HepG2 (cell line): ENCODE measurements around the gene GBP1. TPM values are rescaled to one million over a fixed set of nuclear protein-coding genes. Genes with fewer than 3 reads are reported as not detected.

Experiments
- ATAC-seq: fragments of 200-7000 bp; cut with Tn5 transposase; 3 replicates; pipeline ENCODE4 v1.9.1; 2020; ENCODE audit warnings: mild to moderate bottlenecking, moderate library complexity
- BruUV-seq: library from RNA; stranded (reverse); fragments of 400-500 nt; replicated peaks from 2 replicates; lab custom pipeline; 2021; lab: Mats Ljungman, UMichigan
- CTCF ChIA-PET: fragments of 300-600 bp; formaldehyde crosslinking; extraction: SDS; loops from one replicate; lab custom pipeline; 2021; ENCODE audit warnings: low total read pairs, inconsistent platforms, low intra/inter-chr PET ratio; lab: Yijun Ruan, JAX
- POLR2A ChIA-PET: fragments of 350-600 bp; sonication (Branson Sonifier 250); formaldehyde crosslinking; loops from one replicate; lab custom pipeline; 2020; ENCODE audit warnings: antibody characterized with exemption, inconsistent platforms; lab: Yijun Ruan, JAX
- DNase-seq: peaks from one replicate; pipeline ENCODE4 v3.0.0-alpha.2; 2015; ENCODE audit warnings: low spot score
- FAIRE-seq: peaks from 3 replicates; lab custom pipeline; 2011; peaks lifted over from hg19 to GRCh38; lab: Jason Lieb, UNC
- H2AFZ ChIP-seq: one replicate; pipeline ENCODE4 v1.6.1; 2011; ENCODE audit warnings: low read length, inconsistent platforms
- H3K27ac ChIP-seq: fragments of 300-600 bp; 3 replicates; pipeline ENCODE4 v1.8.0; 2011; ENCODE audit warnings: mixed run types, mild to moderate bottlenecking, mixed read lengths, low read length, inconsistent platforms; ENCODE audit not compliant: insufficient read depth; ENCODE audit errors: extremely low read length
- H3K27me3 ChIP-seq, 2 experiments: fragments of 200-600 bp in 1 of 2; 2 replicates in 1 of 2; 3 replicates in 1 of 2; pipeline versions ENCODE4 v1.6.0 to v1.8.0; 2011; ENCODE audit warnings: low read length in 2 of 2, mild to moderate bottlenecking in 2 of 2, moderate library complexity in 2 of 2, inconsistent platforms in 1 of 2; ENCODE audit not compliant: insufficient read depth in 2 of 2, control insufficient read depth in 1 of 2
- H3K36me3 ChIP-seq, 2 experiments: fragments of 200-600 bp in 1 of 2; replicated peaks in 1 of 2; 2 replicates in 1 of 2; 3 replicates in 1 of 2; pipeline versions ENCODE4 v1.5.1 to v1.8.0; 2011; ENCODE audit warnings: low read length in 2 of 2, inconsistent platforms in 1 of 2; ENCODE audit not compliant: insufficient read depth in 2 of 2, control insufficient read depth in 1 of 2
- H3K4me1 ChIP-seq: 2 replicates; pipeline ENCODE4 v1.5.1; 2012; ENCODE audit warnings: low read length, inconsistent platforms; ENCODE audit not compliant: insufficient read depth
- H3K4me2 ChIP-seq: 2 replicates; pipeline ENCODE4 v1.6.0; 2011; ENCODE audit warnings: low read depth, low read length, inconsistent platforms
- H3K4me3 ChIP-seq, 3 experiments: fragments of 200-600 bp in 1 of 3; sonication (generic), shearing (Covaris generic) in 1 of 3; replicated peaks in 1 of 3; 2 replicates each; pipeline ENCODE4 v1.5.1; 2011 to 2016; ENCODE audit warnings: low read length in 3 of 3, inconsistent platforms in 2 of 3, low read depth in 2 of 3, mild to moderate bottlenecking in 2 of 3, control low read depth in 1 of 3, mixed read lengths in 1 of 3; ENCODE audit not compliant: insufficient read depth in 1 of 3
- H3K79me2 ChIP-seq: one replicate; pipeline ENCODE4 v1.6.1; 2011; ENCODE audit warnings: low read length, inconsistent platforms; ENCODE audit not compliant: insufficient read depth
- H3K9ac ChIP-seq: 2 replicates; pipeline ENCODE4 v1.6.0; 2011; ENCODE audit warnings: mild to moderate bottlenecking, low read depth, low read length, inconsistent platforms; ENCODE audit not compliant: insufficient read depth
- H3K9me3 ChIP-seq: 2 replicates; pipeline ENCODE4 v1.5.1; 2012; ENCODE audit warnings: mild to moderate bottlenecking, low read length
- H4K20me1 ChIP-seq: 2 replicates; pipeline ENCODE4 v1.6.0; 2011; ENCODE audit warnings: inconsistent platforms, mild to moderate bottlenecking, low read length, moderate library complexity; ENCODE audit not compliant: insufficient read depth
- BRD4 ChIP-seq: sonication (generic); formaldehyde crosslinking; IDR thresholded peaks from 2 replicates; pipeline ENCODE4 v1.4.0; 2020; ENCODE audit warnings: missing genetic modification reagents
- HNF4G ChIP-seq, 2 experiments: sonication (generic) in 1 of 2; formaldehyde crosslinking in 1 of 2; IDR thresholded peaks; 2 replicates each; pipeline versions ENCODE4 v1.4.0 to v1.6.1; 2011 to 2020; ENCODE audit warnings: borderline replicate concordance in 2 of 2, low read depth in 2 of 2, mild to moderate bottlenecking in 2 of 2, low read length in 1 of 2, missing genetic modification reagents in 1 of 2, moderate library complexity in 1 of 2
- MED13 ChIP-seq: sonication (generic); formaldehyde crosslinking; IDR thresholded peaks from 2 replicates; pipeline ENCODE4 v1.5.0; 2020; ENCODE audit warnings: missing genetic modification reagents
- MLLT10 ChIP-seq: sonication (generic); formaldehyde crosslinking; IDR thresholded peaks from 2 replicates; pipeline ENCODE4 v1.4.0; 2020; ENCODE audit warnings: missing genetic modification reagents
- PHF5A ChIP-seq: IDR thresholded peaks from one replicate; pipeline ENCODE4 v1.6.1; 2018; ENCODE audit warnings: low read depth, missing genetic modification reagents; ENCODE audit not compliant: unreplicated experiment
- REST ChIP-seq, 2 experiments: IDR thresholded peaks; 2 replicates each; pipeline ENCODE4 v1.6.1; 2011 to 2012; ENCODE audit warnings: low read length in 2 of 2, borderline replicate concordance in 1 of 2, low read depth in 1 of 2, mild to moderate bottlenecking in 1 of 2, moderate library complexity in 1 of 2
- ZNF343 ChIP-seq: sonication (generic); formaldehyde crosslinking; IDR thresholded peaks from 2 replicates; pipeline ENCODE4 v1.4.0; 2020; ENCODE audit warnings: mild to moderate bottlenecking, missing genetic modification reagents
- ZNF709 ChIP-seq: sonication (generic); formaldehyde crosslinking; IDR thresholded peaks from 2 replicates; pipeline ENCODE4 v1.5.0; 2020; ENCODE audit warnings: mild to moderate bottlenecking, missing genetic modification reagents
- ZSCAN29 ChIP-seq: sonication (generic); formaldehyde crosslinking; conservative IDR thresholded peaks from 2 replicates; pipeline ENCODE4 v1.4.0; 2020; ENCODE audit warnings: mild to moderate bottlenecking, missing genetic modification reagents
- WGBS: methylation state at CpG from one replicate; pipeline ENCODE4 v1.1.6; 2017; ENCODE audit warnings: low lambda C conversion rate; 5-methylcytosine and 5-hydroxymethylcytosine counted together
- in situ Hi-C: cut with HindIII; loops from 2 replicates; pipeline ENCODE4 v1.10.0; 2017; ENCODE audit warnings: low pct_unique_long_range_greater_than_20kb; ENCODE audit not compliant: extremely low pct_ligation_motif_present
- intact Hi-C: fragments of 100-400 bp; cut with micrococcal nuclease; formaldehyde crosslinking; loops from one replicate; pipeline ENCODE4 v1.10.0; 2022; ENCODE audit not compliant: unreplicated experiment
- polyA plus RNA-seq, 8 experiments: library from polyadenylated mRNA; depleted of rRNA in 3 of 8; stranded (reverse) in 7 of 8; unstranded in 1 of 8; fragments of >200 nt; fragmentation: Illumina TruSeq in 4 of 8; extraction: Trizol in 4 of 8; gene quantifications; 2 replicates each; pipeline versions ENCODE4 v1.2.1 to v1.2.3, GENCODE V29; 2011 to 2016; ENCODE audit warnings: low read depth in 4 of 8, missing spikeins in 1 of 8, mixed read lengths in 1 of 8; ENCODE audit not compliant: insufficient read depth in 1 of 8
- total RNA-seq, 5 experiments: library from RNA; depleted of rRNA; stranded (reverse); fragments of >200 nt; fragmentation: Illumina TruSeq; extraction: Trizol; gene quantifications; 2 replicates each; pipeline ENCODE4 v1.2.3, GENCODE V29; 2016; ENCODE audit warnings: low read depth in 1 of 5
- TF ChIP-seq, protein P1 (sequence below): sonication (generic); formaldehyde crosslinking; IDR thresholded peaks from 2 replicates; pipeline ENCODE4 v1.8.0; 2022; ENCODE audit warnings: missing genetic modification reagents, low read depth, mild to moderate bottlenecking, borderline replicate concordance

GBP1 gene
- total and polyA plus RNA-seq, 2 of the 13 experiments (the other 11 are each of a cell fraction or from before 2014, with no cell fraction given): 0.62 to 2.3 TPM

GRCh38 chr1:89068291-89068690 lies 3.3 kb upstream of the GBP1 start (continued):
- TF ChIP-seq REST (IDR thresholded peaks at IDR 0.05; ENCODE audit: borderline replicate concordance in 1 of 2, low read depth in 1 of 2, low read length in 2 of 2) (no peak), BRD4 (no peak), HNF4G (IDR thresholded peaks at IDR 0.05; ENCODE audit: borderline replicate concordance, low read depth, low read length) (no peak), HNF4G (CRISPR knock-in tag; IDR thresholded peaks at IDR 0.05; ENCODE audit: borderline replicate concordance, low read depth) (no peak), ZNF343 (no peak), ZNF709 (CRISPR knock-in tag) (no peak), MLLT10 (CRISPR knock-in tag) (no peak), MED13 (CRISPR knock-in tag) (no peak)
- TF ChIP-seq, protein P1, sequence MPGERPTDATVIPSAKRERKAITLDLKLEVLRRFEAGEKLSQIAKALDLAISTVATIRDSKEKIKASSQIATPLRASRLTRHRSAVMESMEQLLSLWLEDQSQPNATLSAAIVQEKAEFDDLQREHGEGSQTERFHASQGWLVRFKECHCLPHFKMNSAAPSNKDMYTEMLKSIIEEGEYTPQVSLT: no peak

DNA sequence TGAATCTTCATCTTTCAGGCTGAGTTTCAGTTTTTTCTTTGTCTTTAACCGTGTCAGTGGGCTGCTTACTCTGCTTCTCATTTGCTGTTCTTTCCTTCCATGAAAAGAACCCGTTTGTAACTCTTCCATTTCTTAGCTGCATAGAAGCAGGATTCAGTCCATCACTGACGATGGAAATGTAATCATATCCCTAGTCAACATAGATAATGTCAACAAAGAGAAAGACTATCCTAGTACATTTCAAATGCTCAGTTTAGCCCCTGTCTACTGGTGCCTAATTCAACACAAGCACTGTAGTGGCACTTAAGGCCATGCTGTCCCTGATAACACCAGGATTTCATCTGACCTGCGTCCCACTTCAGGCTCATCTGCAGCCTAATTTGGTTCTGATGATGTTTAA lies 376 bp downstream of the GBP1 start:
- FAIRE-seq (peak; percentile 50), DNase-seq (no peak), ATAC-seq (peak; percentile 89)
- Histone ChIP-seq H2AFZ (peak overlapping the region; percentile 66), H3K4me3 (peak overlapping the region; percentile 50 to 69 (median 54)), H3K36me3 (no peaks in the 10 kb centered on the region), H3K4me2 (peak overlapping the region; percentile 75), H3K27ac (no peak overlapping the region), H3K79me2 (no peaks in the 10 kb centered on the region), H3K27me3 (no peaks in the 10 kb centered on the region), H3K9ac (peak overlapping the region; percentile 46; the same call in 1 of the 2 replicates), H4K20me1 (no peaks in the 10 kb centered on the region), H3K4me1 (peaks cover 15% of the 10 kb centered on the region), H3K9me3 (no peaks in the 10 kb centered on the region)
- no TSS peak for BruUV-seq
- CTCF ChIA-PET: no interaction called here
- no peak for TF ChIP-seq PHF5A (CRISPR knock-in tag)
- TF ChIP-seq ZSCAN29 (CRISPR knock-in tag): 0 out of 2 replicates have a peak, but pooled peaks have one; percentile 22
- in situ Hi-C loops: no loop called here
- WGBS: 2% methylated on average over 4 of the region's 4 CpGs
- POLR2A ChIA-PET: no interaction called here
- intact Hi-C loops: no loop called here
